ENCODE data around the gene PRKCH.
"Not testable (repeated sequence)": the region's sequence is repeated elsewhere in the genome, so short reads cannot be mapped to it uniquely, and the experiment has no call there.

The PRKCH gene

DNA sequence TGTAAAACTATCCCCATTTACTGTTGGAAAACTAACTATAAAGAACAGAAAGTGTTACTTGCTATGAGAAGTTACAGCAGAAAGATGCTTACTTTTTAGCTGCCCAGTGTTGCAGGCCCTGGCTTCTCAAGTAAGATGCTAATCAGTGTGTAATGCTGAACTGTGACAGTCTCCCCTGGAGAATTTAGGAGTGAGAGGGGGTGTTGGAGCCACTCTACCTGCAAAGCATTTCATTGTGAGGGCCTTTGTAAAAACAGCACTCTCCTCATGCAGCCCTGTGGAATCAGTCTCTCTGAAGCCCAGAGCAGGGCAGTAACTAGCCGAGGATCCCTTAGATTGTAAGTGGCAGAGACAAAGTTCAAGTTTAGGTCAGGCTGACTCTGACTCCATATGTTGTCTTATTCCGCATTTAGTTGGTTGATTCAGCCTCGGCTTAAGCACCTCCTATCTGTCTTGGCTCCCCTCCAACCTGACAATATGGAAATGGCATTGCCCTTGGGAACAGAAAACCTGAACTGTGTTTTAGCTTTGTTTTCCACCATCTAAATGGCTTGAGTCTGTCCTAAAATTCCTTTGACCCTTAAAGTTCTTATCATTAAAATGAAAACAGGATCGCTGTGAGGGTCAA is 141.3 kb downstream of the PRKCH start:
- Histone ChIP-seq H3K4me2 (ENCODE audit: low read depth, low read length, poor library complexity, severe bottlenecking) (no peak overlapping the region), H3K36me3 (ENCODE audit: insufficient read depth, low read length) (peaks cover 63% of the 10 kb centered on the region), H2AFZ (ENCODE audit: low read length) (no peak overlapping the region), H3F3A (ENCODE audit: low read depth) (no peaks in the 10 kb centered on the region), H3K27me3 (ENCODE audit: insufficient read depth, low read length, poor library complexity, severe bottlenecking) (no peaks in the 10 kb centered on the region), H4K20me1 (ENCODE audit: insufficient read depth, low read length, poor library complexity, severe bottlenecking) (peaks cover 11% of the 10 kb centered on the region), H3K9me3 (ENCODE audit: insufficient read depth, low read depth, low read length) (no peaks in the 10 kb centered on the region), H3K9ac (ENCODE audit: low read depth, low read length, poor library complexity, severe bottlenecking) (no peak overlapping the region), H3K4me1 (ENCODE audit: insufficient read depth, low read length, poor library complexity, severe bottlenecking) (peaks cover 9% of the 10 kb centered on the region), H3K4me3 (ENCODE audit: low read length, poor library complexity, severe bottlenecking) (no peak overlapping the region), H3K79me2 (ENCODE audit: insufficient read depth, low read length) (peaks cover 61% of the 10 kb centered on the region), H3K9me2 (replicated peaks; ENCODE audit: low read depth, low read length) (no peaks in the 10 kb centered on the region)
- TF ChIP-seq, protein P1, sequence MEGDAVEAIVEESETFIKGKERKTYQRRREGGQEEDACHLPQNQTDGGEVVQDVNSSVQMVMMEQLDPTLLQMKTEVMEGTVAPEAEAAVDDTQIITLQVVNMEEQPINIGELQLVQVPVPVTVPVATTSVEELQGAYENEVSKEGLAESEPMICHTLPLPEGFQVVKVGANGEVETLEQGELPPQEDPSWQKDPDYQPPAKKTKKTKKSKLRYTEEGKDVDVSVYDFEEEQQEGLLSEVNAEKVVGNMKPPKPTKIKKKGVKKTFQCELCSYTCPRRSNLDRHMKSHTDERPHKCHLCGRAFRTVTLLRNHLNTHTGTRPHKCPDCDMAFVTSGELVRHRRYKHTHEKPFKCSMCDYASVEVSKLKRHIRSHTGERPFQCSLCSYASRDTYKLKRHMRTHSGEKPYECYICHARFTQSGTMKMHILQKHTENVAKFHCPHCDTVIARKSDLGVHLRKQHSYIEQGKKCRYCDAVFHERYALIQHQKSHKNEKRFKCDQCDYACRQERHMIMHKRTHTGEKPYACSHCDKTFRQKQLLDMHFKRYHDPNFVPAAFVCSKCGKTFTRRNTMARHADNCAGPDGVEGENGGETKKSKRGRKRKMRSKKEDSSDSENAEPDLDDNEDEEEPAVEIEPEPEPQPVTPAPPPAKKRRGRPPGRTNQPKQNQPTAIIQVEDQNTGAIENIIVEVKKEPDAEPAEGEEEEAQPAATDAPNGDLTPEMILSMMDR (conservative IDR thresholded peaks at IDR 0.05; ENCODE audit: low read length), result no peak
- TF ChIP-seq EZH2phosphoT487 (IDR thresholded peaks at IDR 0.05; ENCODE audit: borderline replicate concordance), result no peak

GRCh38 chr14:61463664-61464285 is 142.4 kb downstream of the PRKCH start:
- Histone ChIP-seq H3K9ac (ENCODE audit: low read depth, low read length, poor library complexity, severe bottlenecking) (no peak overlapping the region), H3K27me3 (ENCODE audit: insufficient read depth, low read length, poor library complexity, severe bottlenecking) (no peaks in the 10 kb centered on the region), H2AFZ (ENCODE audit: low read length) (no peak overlapping the region), H3F3A (ENCODE audit: low read depth) (no peaks in the 10 kb centered on the region), H3K36me3 (ENCODE audit: insufficient read depth, low read length) (peaks cover 60% of the 10 kb centered on the region; the same call in 1 of the 2 replicates), H3K4me1 (ENCODE audit: insufficient read depth, low read length, poor library complexity, severe bottlenecking) (peaks cover 18% of the 10 kb centered on the region), H4K20me1 (ENCODE audit: insufficient read depth, low read length, poor library complexity, severe bottlenecking) (peaks cover 11% of the 10 kb centered on the region), H3K4me3 (ENCODE audit: low read length, poor library complexity, severe bottlenecking) (no peak overlapping the region), H3K4me2 (ENCODE audit: low read depth, low read length, poor library complexity, severe bottlenecking) (no peak overlapping the region), H3K79me2 (ENCODE audit: insufficient read depth, low read length) (peaks cover 72% of the 10 kb centered on the region), H3K9me2 (replicated peaks; ENCODE audit: low read depth, low read length) (no peaks in the 10 kb centered on the region), H3K9me3 (ENCODE audit: insufficient read depth, low read depth, low read length) (no peaks in the 10 kb centered on the region)
- TF ChIP-seq EZH2phosphoT487 (IDR thresholded peaks at IDR 0.05; ENCODE audit: borderline replicate concordance), result no peak
- TF ChIP-seq, protein P1 (conservative IDR thresholded peaks at IDR 0.05; ENCODE audit: low read length), result no peak

- H3K9me3 ChIP-seq (ENCODE audit: insufficient read depth, low read depth, low read length); H3F3A ChIP-seq (ENCODE audit: low read depth); H3K9ac ChIP-seq (ENCODE audit: low read depth, low read length, poor library complexity, severe bottlenecking); H2AFZ ChIP-seq (ENCODE audit: low read length); H3K4me3 ChIP-seq (ENCODE audit: low read length, poor library complexity, severe bottlenecking); H3K27me3 ChIP-seq (ENCODE audit: insufficient read depth, low read length, poor library complexity, severe bottlenecking); H3K9me2 ChIP-seq (replicated peaks; ENCODE audit: low read depth, low read length); H3K4me2 ChIP-seq (ENCODE audit: low read depth, low read length, poor library complexity, severe bottlenecking): not testable (repeated sequence)
- peaks cover 11% of the 10 kb centered on the region for H4K20me1 ChIP-seq (ENCODE audit: insufficient read depth, low read length, poor library complexity, severe bottlenecking)
- peaks cover 27% of the 10 kb centered on the region for H3K4me1 ChIP-seq (ENCODE audit: insufficient read depth, low read length, poor library complexity, severe bottlenecking)
- H3K36me3 ChIP-seq (ENCODE audit: insufficient read depth, low read length), result peaks cover 54% of the 10 kb centered on the region; the same call in 1 of the 2 replicates
- H3K79me2 ChIP-seq (ENCODE audit: insufficient read depth, low read length), result peaks cover 77% of the 10 kb centered on the region
These were observed 143.4 kb downstream of the PRKCH start for GRCh38 chr14:61464539-61465320.

All from Loucy (cell line).